Type B pancreatic cell (in vitro differentiated cells): ENCODE data around the gene SYT6. TPM values are rescaled to one million over a fixed set of nuclear protein-coding genes. Genes with fewer than 3 reads are reported as not detected.

Experiments
- DNase-seq: peaks from one replicate; pipeline ENCODE4 v3.0.0; 2021; ENCODE audit warnings: mixed read lengths; ENCODE audit not compliant: unreplicated experiment; ENCODE audit errors: extremely low spot score
- H3K27ac Mint-ChIP-seq: 2 replicates; pipeline ENCODE4 v1.8.0; 2021; ENCODE audit warnings: mild to moderate bottlenecking, mixed read lengths
- H3K27me3 Mint-ChIP-seq: 2 replicates; pipeline ENCODE4 v1.8.0; 2021; ENCODE audit warnings: mixed read lengths
- H3K36me3 Mint-ChIP-seq: 2 replicates; pipeline ENCODE4 v1.8.0; 2021; ENCODE audit warnings: mixed read lengths
- H3K4me1 Mint-ChIP-seq: one replicate; pipeline ENCODE4 v1.8.0; 2021; ENCODE audit warnings: mixed read lengths; ENCODE audit not compliant: unreplicated experiment
- H3K4me3 Mint-ChIP-seq: 2 replicates; pipeline ENCODE4 v1.8.0; 2021; ENCODE audit warnings: mild to moderate bottlenecking, mixed read lengths
- H3K9me3 Mint-ChIP-seq: 2 replicates; pipeline ENCODE4 v1.8.0; 2021; ENCODE audit warnings: mixed read lengths
- CTCF ChIP-seq: fragments of 200-600 bp; sonication (generic); conservative IDR thresholded peaks from 2 replicates; pipeline ENCODE4 v1.5.0; 2021; ENCODE audit warnings: antibody characterized with exemption, mild to moderate bottlenecking
- total RNA-seq: library from RNA; stranded (reverse); gene quantifications from 2 replicates; pipeline ENCODE4 v1.2.1, GENCODE V29; 2021; ENCODE audit warnings: low replicate concordance

The SYT6 gene
- total RNA-seq, 1 donor from 2014 or later, result 3.0 TPM

- TF ChIP-seq CTCF, result no peak
- no peaks in the 10 kb centered on the region for H3K36me3 Mint-ChIP-seq
- H3K27ac Mint-ChIP-seq, result no peak overlapping the region
- H3K4me1 Mint-ChIP-seq, result peaks cover 11% of the 10 kb centered on the region
- no peak overlapping the region for H3K4me3 Mint-ChIP-seq
- H3K27me3 Mint-ChIP-seq, result peaks cover 34% of the 10 kb centered on the region
- no peak for DNase-seq
- no peaks in the 10 kb centered on the region for H3K9me3 Mint-ChIP-seq
Observed at GRCh38 chr1:114134518-114134917, 19.2 kb downstream of the SYT6 start.

GRCh38 chr1:114133129-114133528 lies 20.5 kb downstream of the SYT6 start:
- Mint-ChIP-seq H3K4me1 (peaks cover 17% of the 10 kb centered on the region), H3K27ac (no peak overlapping the region), H3K27me3 (peaks cover 35% of the 10 kb centered on the region), H3K9me3 (no peaks in the 10 kb centered on the region), H3K36me3 (no peaks in the 10 kb centered on the region), H3K4me3 (no peak overlapping the region)
- TF ChIP-seq CTCF, result no peak
- no peak for DNase-seq

- H3K36me3 Mint-ChIP-seq, result no peaks in the 10 kb centered on the region
- H3K27ac Mint-ChIP-seq, result no peak overlapping the region
- H3K9me3 Mint-ChIP-seq, result no peaks in the 10 kb centered on the region
Observed at GRCh38 chr1:114131526-114132220, 22.0 kb downstream of the SYT6 start.

GRCh38 chr1:114130846-114131525 lies 22.7 kb downstream of the SYT6 start:
- no peak overlapping the region for H3K27ac Mint-ChIP-seq
- H3K4me3 Mint-ChIP-seq, result no peak overlapping the region
- no peaks in the 10 kb centered on the region for H3K9me3 Mint-ChIP-seq
- H3K27me3 Mint-ChIP-seq, result peaks cover 34% of the 10 kb centered on the region
- TF ChIP-seq CTCF, result no peak
- no peak for DNase-seq
- H3K4me1 Mint-ChIP-seq, result peaks cover 20% of the 10 kb centered on the region
- no peaks in the 10 kb centered on the region for H3K36me3 Mint-ChIP-seq

More at GRCh38 chr1:114131526-114132220, 22.0 kb downstream of the SYT6 start:
- H3K4me1 Mint-ChIP-seq, result peaks cover 17% of the 10 kb centered on the region
- H3K27me3 Mint-ChIP-seq, result peaks cover 31% of the 10 kb centered on the region
- no peak for TF ChIP-seq CTCF
- no peak overlapping the region for H3K4me3 Mint-ChIP-seq
- no peak for DNase-seq

- H3K36me3 Mint-ChIP-seq, result no peaks in the 10 kb centered on the region
- TF ChIP-seq CTCF, result no peak
Observed at GRCh38 chr1:114130213-114130612, 23.5 kb downstream of the SYT6 start.

More at GRCh38 chr1:114130213-114130612, 23.5 kb downstream of the SYT6 start:
- no peak overlapping the region for H3K27ac Mint-ChIP-seq
- peaks cover 27% of the 10 kb centered on the region for H3K27me3 Mint-ChIP-seq
- H3K9me3 Mint-ChIP-seq, result no peaks in the 10 kb centered on the region
- peaks cover 22% of the 10 kb centered on the region for H3K4me1 Mint-ChIP-seq
- H3K4me3 Mint-ChIP-seq, result no peak overlapping the region
- DNase-seq, result no peak
